Transverse colon (tissue), 4 donors: ENCODE data around the gene FREM2. TPM values are rescaled to one million over a fixed set of nuclear protein-coding genes. Genes with fewer than 3 reads are reported as not detected.

Source experiments
- DNase-seq: peaks from one replicate; pipeline ENCODE4 v3.0.0-alpha.2; 2019
- H3K27ac ChIP-seq, 4 donors: fragments of 200-600 bp; sonication (generic); 2 replicates each; pipeline ENCODE4 v1.5.1; 2016 to 2018; ENCODE audit warnings: inconsistent platforms in 4 of 4
- H3K27me3 ChIP-seq: fragments of 200-600 bp; sonication (generic); 2 replicates; pipeline ENCODE4 v1.5.1; 2017; ENCODE audit warnings: inconsistent platforms
- H3K36me3 ChIP-seq, 4 donors: fragments of 200-600 bp; sonication (generic); 2 replicates each; pipeline ENCODE4 v1.5.1; 2017 to 2019; ENCODE audit warnings: inconsistent platforms in 4 of 4
- H3K4me1 ChIP-seq, 4 donors: fragments of 200-600 bp; sonication (generic); 2 replicates each; pipeline ENCODE4 v1.5.1; 2017 to 2020; ENCODE audit warnings: inconsistent platforms in 4 of 4
- H3K4me3 ChIP-seq, 4 donors: fragments of 200-600 bp; sonication (generic); 1 replicate in 1 of 4; 2 replicates in 3 of 4; pipeline versions ENCODE4 v1.5.1 to v1.6.1; 2017 to 2019; ENCODE audit warnings: inconsistent platforms in 4 of 4
- H3K9me3 ChIP-seq, 2 donors: fragments of 200-600 bp; sonication (generic); 2 replicates each; pipeline ENCODE4 v1.5.1; 2017 to 2019; ENCODE audit warnings: inconsistent platforms in 2 of 2
- CTCF ChIP-seq, 5 experiments: fragments of 200-600 bp in 3 of 5; fragments of 450-650 bp in 2 of 5; sonication (generic) in 3 of 5; IDR thresholded peaks; 1 replicate in 2 of 5; 2 replicates in 3 of 5; pipeline ENCODE4 v1.5.1; 2016 to 2017; ENCODE audit warnings: antibody characterized with exemption in 5 of 5, inconsistent platforms in 3 of 5, mild to moderate bottlenecking in 2 of 5, moderate library complexity in 1 of 5
- EP300 ChIP-seq: sonication (generic); formaldehyde crosslinking; IDR thresholded peaks from one replicate; pipeline ENCODE4 v1.6.1; 2017; ENCODE audit warnings: antibody characterized with exemption, low read depth
- POLR2A ChIP-seq: fragments of 450-650 bp; IDR thresholded peaks from one replicate; pipeline ENCODE4 v1.6.1; 2016; ENCODE audit warnings: antibody characterized with exemption, mild to moderate bottlenecking, moderate library complexity
- POLR2AphosphoS5 ChIP-seq, 3 donors: sonication (generic); formaldehyde crosslinking; IDR thresholded peaks; one replicate each; pipeline ENCODE4 v1.6.1; 2016; ENCODE audit warnings: antibody characterized with exemption in 3 of 3
- WGBS, 2 donors: methylation state at CpG; one replicate each; pipeline ENCODE4 v1.1.5; 2018; ENCODE audit warnings: low coverage in 1 of 2; 5-methylcytosine and 5-hydroxymethylcytosine counted together
- in situ Hi-C, 4 donors: fragments of 200-750 bp; cut with MboI; loops; one replicate each; pipeline versions ENCODE4 v1.15.0 to v1.15.1; 2017; ENCODE audit warnings: low sequenced_read_pairs in 3 of 4, low pct_ligation_motif_present in 1 of 4, low pct_unique_long_range_greater_than_20kb in 1 of 4
- intact Hi-C: fragments of 100-400 bp; cut with DNase I; formaldehyde crosslinking; loops from one replicate; pipeline ENCODE4 v1.15.1; 2023; ENCODE audit warnings: low total_unique reads
- total RNA-seq, 4 donors: library from RNA; depleted of rRNA; stranded (reverse); fragments of >200 nt; gene quantifications; one replicate each; pipeline ENCODE4 v1.1.0, GENCODE V29; 2016

The FREM2 gene
- total RNA-seq, 4 donors from 2014 or later: 0.40 to 2.2 (median 1.2) TPM

DNA sequence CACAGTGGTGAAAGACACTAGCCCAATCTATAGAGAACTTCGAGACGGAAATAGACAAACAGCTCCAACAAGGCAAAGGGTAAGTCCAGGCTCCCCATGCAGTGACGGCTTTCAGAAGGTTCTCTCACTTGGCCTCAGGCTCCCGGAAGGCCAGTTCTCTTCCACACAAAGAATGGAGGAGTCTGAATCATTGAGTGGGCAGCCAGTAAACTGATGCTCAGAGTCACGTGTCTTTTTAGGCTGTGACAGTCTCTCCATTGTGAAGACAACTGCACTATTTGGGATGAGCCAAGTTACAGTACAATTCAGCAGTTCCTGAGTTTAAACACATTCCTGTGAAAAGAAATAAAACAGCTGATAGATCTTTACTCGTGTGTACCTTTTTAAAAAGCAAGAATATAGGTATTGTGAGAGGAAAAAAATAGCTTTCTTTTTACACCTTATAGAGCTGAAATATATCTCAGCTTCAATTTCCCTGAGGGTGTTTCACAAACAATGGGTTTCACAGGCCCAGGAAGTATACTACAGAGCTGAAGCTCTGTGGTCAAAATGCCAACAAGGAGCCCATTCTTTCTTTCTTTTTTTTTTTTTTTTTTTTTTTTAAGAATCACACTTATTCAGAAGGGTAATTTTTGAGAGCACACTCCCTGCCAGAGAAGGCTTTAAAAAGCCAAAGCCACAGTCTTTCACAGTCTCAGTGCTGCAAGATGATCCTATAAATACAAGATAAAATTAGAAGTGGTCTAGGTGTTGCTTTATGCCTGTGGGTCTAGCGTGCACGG is 135.1 kb downstream of the FREM2 start:
- in situ Hi-C loops: no loop called here

DNA sequence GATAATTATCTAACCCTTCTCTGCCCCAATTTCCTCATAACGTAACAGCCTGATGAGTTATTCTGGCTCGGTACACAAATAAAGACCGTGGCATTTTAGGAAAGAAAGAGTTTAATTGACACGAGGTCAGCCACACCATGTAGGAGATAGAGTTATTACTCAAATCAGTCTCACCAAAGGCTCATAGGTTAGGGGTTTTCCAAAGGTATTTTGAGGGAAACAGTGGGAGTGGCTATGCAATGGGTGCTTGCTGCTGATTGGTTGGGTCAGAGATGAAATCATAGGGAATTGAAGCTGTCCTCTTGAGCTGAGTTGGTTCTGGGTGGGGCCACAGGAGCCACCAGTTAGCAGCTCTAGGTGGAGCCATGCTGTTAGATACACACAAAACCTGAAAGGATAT is 137.5 kb downstream of the FREM2 start:
- in situ Hi-C loops: no loop called here
- H3K4me1 ChIP-seq: peaks cover 0 to 4% (median 0%) of the 10 kb centered on the region in 4 donors
- no peak overlapping the region for H3K27ac ChIP-seq
- H3K36me3 ChIP-seq: no peaks in the 10 kb centered on the region
- H3K27me3 ChIP-seq: no peaks in the 10 kb centered on the region
- no peaks in the 10 kb centered on the region for H3K9me3 ChIP-seq
- no peak for DNase-seq
- no peak overlapping the region for H3K4me3 ChIP-seq
- intact Hi-C loops: no loop called here
- no peak for TF ChIP-seq EP300
- no peak for TF ChIP-seq POLR2A
- no peak for TF ChIP-seq CTCF (IDR thresholded peaks at IDR 0.05)
- TF ChIP-seq POLR2AphosphoS5 (IDR thresholded peaks at IDR 0.05): no peak
- WGBS, 2 donors: 67 to 81% methylated on average over 4 of the region's 4 CpGs

More for the DNA sequence above, 135.1 kb downstream of the FREM2 start:
- no peaks in the 10 kb centered on the region for H3K27me3 ChIP-seq
- no peaks in the 10 kb centered on the region for H3K36me3 ChIP-seq
- no peak overlapping the region for H3K4me3 ChIP-seq
- DNase-seq: no peak
- no peak overlapping the region for H3K27ac ChIP-seq
- peaks cover 0 to 4% (median 0%) of the 10 kb centered on the region in 4 donors for H3K4me1 ChIP-seq
- intact Hi-C loops: no loop called here
- WGBS, 2 donors: 75 to 82% methylated on average over 8 of the region's 8 CpGs
- no peaks in the 10 kb centered on the region for H3K9me3 ChIP-seq
- no peak for TF ChIP-seq POLR2A

DNA sequence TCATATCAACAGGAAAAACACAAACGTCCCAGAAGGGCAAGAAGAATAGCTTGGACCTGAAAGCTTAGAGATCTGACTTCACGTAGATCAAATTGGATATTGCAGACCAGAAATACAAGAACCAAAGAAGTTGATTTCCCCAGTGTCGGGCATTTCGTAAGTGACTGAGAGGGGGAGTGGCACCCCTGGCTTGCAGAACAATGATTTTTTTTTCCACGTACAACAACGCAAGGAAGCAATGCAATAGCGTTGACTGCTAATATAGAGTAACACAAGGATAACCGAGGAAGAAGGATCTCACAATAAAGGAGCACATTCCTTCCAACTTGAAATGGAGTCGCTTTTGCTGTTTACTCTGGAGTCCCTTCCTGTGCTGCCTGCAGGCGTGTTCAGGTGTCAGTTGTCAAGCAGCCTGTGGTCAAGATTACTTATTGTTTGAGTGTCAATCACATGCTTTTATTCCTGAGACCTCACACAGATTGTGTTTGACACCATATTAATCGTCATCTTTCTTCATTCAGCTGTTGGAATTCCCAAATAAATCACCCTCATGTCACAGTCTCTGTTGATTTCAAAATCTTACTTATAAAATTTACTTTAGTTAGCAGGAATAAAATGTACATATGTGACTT is 139.4 kb downstream of the FREM2 start:
- 71 to 100% methylated on average over 1 to 11 of the region's 11 CpGs for WGBS, 2 donors
- TF ChIP-seq EP300 (no peak), POLR2AphosphoS5 (IDR thresholded peaks at IDR 0.05) (no peak), POLR2A (no peak), CTCF (IDR thresholded peaks at IDR 0.05) (no peak)
- Histone ChIP-seq H3K9me3 (no peaks in the 10 kb centered on the region), H3K4me3 (no peak overlapping the region), H3K4me1 (no peaks in the 10 kb centered on the region), H3K36me3 (no peaks in the 10 kb centered on the region), H3K27me3 (no peaks in the 10 kb centered on the region), H3K27ac (no peak overlapping the region)
- in situ Hi-C loops: no loop called here
- intact Hi-C loops: no loop called here
- no peak for DNase-seq

- Histone ChIP-seq H3K27me3 (no peaks in the 10 kb centered on the region), H3K4me3 (no peak overlapping the region), H3K4me1 (no peaks in the 10 kb centered on the region), H3K36me3 (no peaks in the 10 kb centered on the region), H3K27ac (no peak overlapping the region), H3K9me3 (no peaks in the 10 kb centered on the region)
- intact Hi-C loops (no loop called here), in situ Hi-C loops (no loop called here)
- TF ChIP-seq POLR2A: no peak
- TF ChIP-seq CTCF (IDR thresholded peaks at IDR 0.05): no peak
- no peak for TF ChIP-seq EP300
- TF ChIP-seq POLR2AphosphoS5 (IDR thresholded peaks at IDR 0.05): no peak
- no peak for DNase-seq
- 77 to 80% methylated on average over 6 to 8 of the region's 8 CpGs for WGBS, 2 donors
Measured at GRCh38 chr13:38830442-38831045, 143.7 kb downstream of the FREM2 start.
